ENCODE measurements around the gene ZBTB7C.

ZBTB7C gene

GRCh38 chr18:48392268-48392667 is 16.9 kb downstream of the ZBTB7C start:
- no peak for DNase-seq (ENCODE audit: insufficient read length, low spot score)
- no peak for FAIRE-seq

- DNase-seq (ENCODE audit: insufficient read length, low spot score) (no peak), FAIRE-seq (no peak)
These were observed 17.3 kb downstream of the ZBTB7C start for GRCh38 chr18:48391868-48392267.

- FAIRE-seq (no peak), DNase-seq (ENCODE audit: insufficient read length, low spot score) (no peak)
These were observed 18.5 kb downstream of the ZBTB7C start for GRCh38 chr18:48390641-48391040.

GRCh38 chr18:48388478-48388877 is 20.7 kb downstream of the ZBTB7C start:
- no peak for FAIRE-seq

GRCh38 chr18:48387300-48387699 is 21.9 kb downstream of the ZBTB7C start:
- no peak for FAIRE-seq

More at GRCh38 chr18:48388478-48388877, 20.7 kb downstream of the ZBTB7C start:
- no peak for DNase-seq (ENCODE audit: insufficient read length, low spot score)

GRCh38 chr18:48385596-48385995 is 23.6 kb downstream of the ZBTB7C start:
- no peak for DNase-seq (ENCODE audit: insufficient read length, low spot score)
- no peak for FAIRE-seq

More at GRCh38 chr18:48387300-48387699, 21.9 kb downstream of the ZBTB7C start:
- no peak for DNase-seq (ENCODE audit: insufficient read length, low spot score)

- DNase-seq (ENCODE audit: insufficient read length, low spot score) = no peak
These were observed 32.2 kb downstream of the ZBTB7C start for GRCh38 chr18:48376934-48377333.

GRCh38 chr18:48376406-48376805 is 32.8 kb downstream of the ZBTB7C start:
- no peak for FAIRE-seq
- DNase-seq (ENCODE audit: insufficient read length, low spot score) = no peak

More at GRCh38 chr18:48376934-48377333, 32.2 kb downstream of the ZBTB7C start:
- FAIRE-seq = no peak

GRCh38 chr18:48375150-48375800 is 33.9 kb downstream of the ZBTB7C start:
- no peak for DNase-seq (ENCODE audit: insufficient read length, low spot score)
- no peak for FAIRE-seq

GRCh38 chr18:48374423-48375149 is 34.6 kb downstream of the ZBTB7C start:
- FAIRE-seq (no peak), DNase-seq (ENCODE audit: insufficient read length, low spot score) (no peak)

GRCh38 chr18:48371854-48372602 is 37.2 kb downstream of the ZBTB7C start:
- DNase-seq (ENCODE audit: insufficient read length, low spot score) = no peak

GRCh38 chr18:48367557-48367956 is 41.6 kb downstream of the ZBTB7C start:
- FAIRE-seq = no peak

More at GRCh38 chr18:48371854-48372602, 37.2 kb downstream of the ZBTB7C start:
- FAIRE-seq = no peak

GRCh38 chr18:48365965-48366364 is 43.2 kb downstream of the ZBTB7C start:
- FAIRE-seq (no peak), DNase-seq (ENCODE audit: insufficient read length, low spot score) (no peak)

More at GRCh38 chr18:48367557-48367956, 41.6 kb downstream of the ZBTB7C start:
- no peak for DNase-seq (ENCODE audit: insufficient read length, low spot score)

- no peak for DNase-seq (ENCODE audit: insufficient read length, low spot score)
- no peak for FAIRE-seq
These were observed 45.0 kb downstream of the ZBTB7C start for GRCh38 chr18:48364146-48364545.

GRCh38 chr18:48363175-48363574 is 46.0 kb downstream of the ZBTB7C start:
- DNase-seq (ENCODE audit: insufficient read length, low spot score) (no peak), FAIRE-seq (no peak)

- FAIRE-seq (no peak), DNase-seq (ENCODE audit: insufficient read length, low spot score) (no peak)
These were observed 47.4 kb downstream of the ZBTB7C start for GRCh38 chr18:48361801-48362200.

- no peak for FAIRE-seq
- DNase-seq (ENCODE audit: insufficient read length, low spot score) = no peak
These were observed 48.7 kb downstream of the ZBTB7C start for GRCh38 chr18:48360376-48361021.

GRCh38 chr18:48359626-48360025 is 49.6 kb downstream of the ZBTB7C start:
- no peak for FAIRE-seq
- DNase-seq (ENCODE audit: insufficient read length, low spot score) = no peak

GRCh38 chr18:48358868-48359267 is 50.3 kb downstream of the ZBTB7C start:
- FAIRE-seq (no peak), DNase-seq (ENCODE audit: insufficient read length, low spot score) (no peak)

GRCh38 chr18:48356909-48357631 is 52.1 kb downstream of the ZBTB7C start:
- DNase-seq (ENCODE audit: insufficient read length, low spot score) = no peak

More at GRCh38 chr18:48356909-48357631, 52.1 kb downstream of the ZBTB7C start:
- FAIRE-seq = no peak
